NCI-H82 treated with DMSO at 0.1 percent for 48 hours (cell line): ENCODE data around the gene RTN1.
"Not testable (repeated sequence)": the region's sequence is repeated elsewhere in the genome, so short reads cannot be mapped to it uniquely, and the experiment has no call there.

ENCODE experiments used
- DNase-seq: peaks from one replicate; lab custom pipeline; 2025; ENCODE audit not compliant: unreplicated experiment; lab: John Stamatoyannopoulos, UW

Gene RTN1

DNA sequence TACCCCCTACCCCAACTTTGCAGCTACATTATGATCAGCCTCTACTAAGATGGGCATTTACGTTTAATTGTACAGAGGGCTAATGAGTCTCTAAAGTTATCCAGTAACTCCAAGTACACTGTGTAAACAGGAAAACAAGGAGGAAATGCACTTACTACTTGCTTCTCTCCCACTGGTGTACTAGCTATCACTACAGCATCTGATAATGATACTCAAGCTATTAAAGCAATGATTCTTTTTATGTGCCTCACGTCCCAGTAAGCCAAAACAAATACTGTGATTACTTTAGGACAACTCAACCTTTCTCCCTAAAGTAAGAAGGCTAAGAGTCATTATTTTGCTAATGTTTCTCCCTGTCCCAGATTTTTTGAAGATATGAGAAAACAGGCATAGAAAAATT is 165.3 kb downstream of the RTN1 start:
- no peak for DNase-seq

DNA sequence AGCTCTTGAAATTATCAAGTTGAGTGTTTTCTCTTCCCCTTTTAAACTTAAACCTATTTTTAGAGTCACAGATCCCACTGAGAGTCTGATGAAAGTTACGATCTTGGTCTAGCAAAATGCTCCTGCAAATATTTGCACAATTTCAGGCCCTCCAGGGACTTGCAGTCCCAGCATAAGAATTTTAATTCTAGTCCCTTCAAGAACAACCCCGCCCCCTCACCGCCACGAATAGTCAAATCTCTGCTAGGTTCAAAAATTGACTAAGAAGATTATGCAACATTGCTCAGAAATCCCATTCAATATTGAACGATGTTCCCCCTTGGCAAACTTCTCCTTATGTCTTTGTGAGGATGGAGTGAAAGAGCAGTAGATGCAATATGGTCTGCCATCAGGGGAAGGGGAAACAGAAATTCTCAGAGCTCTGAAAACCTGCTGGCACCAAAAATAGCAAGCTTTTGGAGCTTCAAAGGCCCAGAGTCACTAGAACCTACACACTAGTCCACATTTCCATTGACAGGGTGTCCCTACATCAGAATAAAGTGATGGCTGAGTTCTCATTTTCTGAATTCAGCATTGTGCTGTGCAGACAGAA is 166.4 kb downstream of the RTN1 start:
- DNase-seq: no peak

DNA sequence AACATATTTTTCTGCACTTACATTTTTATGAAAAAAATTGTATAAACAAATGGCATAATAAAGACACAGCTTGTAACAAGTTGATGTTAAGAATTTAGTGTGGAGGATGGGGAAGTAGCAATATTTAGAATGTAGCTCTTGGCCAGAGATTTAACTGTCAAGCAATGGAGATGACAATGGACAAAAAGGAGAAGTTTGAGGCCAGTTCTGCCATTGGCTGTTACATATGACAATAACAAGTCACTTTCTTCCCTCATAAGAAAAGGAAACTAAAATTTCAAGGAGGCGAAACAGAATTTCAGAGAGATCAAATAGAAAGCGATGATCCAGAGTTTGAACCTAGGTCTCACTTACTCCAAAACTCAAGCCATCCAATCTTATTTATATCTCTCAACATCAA is 171.1 kb downstream of the RTN1 start:
- no peak for DNase-seq

DNA sequence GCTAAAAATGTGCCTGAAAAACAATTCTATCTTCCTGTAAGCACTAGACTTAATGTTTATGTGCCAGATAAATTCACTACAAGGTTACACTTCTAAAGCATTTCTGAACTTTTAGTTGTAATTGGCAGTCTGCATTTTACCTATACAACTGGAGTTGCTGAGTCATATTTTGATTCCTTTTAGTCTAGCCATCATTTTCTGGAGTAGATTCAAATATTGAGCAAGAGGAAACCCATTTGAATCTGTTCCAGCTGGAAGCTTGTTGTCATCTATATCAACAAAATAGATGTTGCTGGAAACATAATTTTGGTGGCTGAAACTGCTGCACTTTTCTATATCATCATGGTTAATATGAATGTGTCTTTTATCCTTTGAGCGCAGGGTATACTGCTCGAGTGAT is 171.8 kb downstream of the RTN1 start:
- no peak for DNase-seq

DNA sequence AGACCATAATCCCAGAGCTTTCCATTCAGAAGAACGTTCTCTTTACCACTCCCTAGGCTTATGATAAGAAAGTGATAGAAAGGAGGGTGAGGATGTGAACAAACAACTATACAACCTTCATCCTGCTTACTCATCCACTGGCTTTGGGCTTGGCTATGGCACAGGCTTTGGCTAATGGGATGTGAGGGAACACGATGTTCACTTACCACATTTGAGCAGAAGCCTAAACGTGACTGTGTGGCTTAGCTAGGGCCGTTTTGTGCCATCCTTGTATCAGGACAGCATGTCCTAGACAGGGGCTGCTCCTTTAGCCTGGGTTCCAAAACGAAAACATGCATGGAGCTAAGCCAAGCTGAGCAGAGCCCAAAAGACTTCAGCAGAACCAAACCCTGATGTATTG is 175.4 kb downstream of the RTN1 start:
- DNase-seq: no peak

DNA sequence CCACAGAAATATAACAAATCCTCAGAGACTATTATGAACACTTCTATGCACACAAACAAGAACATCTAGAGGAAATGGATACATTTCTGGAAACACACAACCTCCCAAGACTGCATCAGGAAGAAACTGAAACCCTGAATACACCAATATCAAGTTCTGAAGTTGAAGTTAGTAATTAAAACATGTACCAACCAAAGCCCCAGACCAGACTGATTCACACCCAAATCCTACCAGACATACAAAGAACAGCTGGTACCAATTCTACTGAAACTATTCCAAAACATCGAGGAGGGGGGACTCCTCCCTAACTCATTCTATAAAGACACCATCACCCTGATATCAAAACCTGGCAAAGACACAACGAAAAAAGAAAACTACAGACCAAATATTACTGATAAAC is 179.3 kb downstream of the RTN1 start:
- no peak for DNase-seq

DNA sequence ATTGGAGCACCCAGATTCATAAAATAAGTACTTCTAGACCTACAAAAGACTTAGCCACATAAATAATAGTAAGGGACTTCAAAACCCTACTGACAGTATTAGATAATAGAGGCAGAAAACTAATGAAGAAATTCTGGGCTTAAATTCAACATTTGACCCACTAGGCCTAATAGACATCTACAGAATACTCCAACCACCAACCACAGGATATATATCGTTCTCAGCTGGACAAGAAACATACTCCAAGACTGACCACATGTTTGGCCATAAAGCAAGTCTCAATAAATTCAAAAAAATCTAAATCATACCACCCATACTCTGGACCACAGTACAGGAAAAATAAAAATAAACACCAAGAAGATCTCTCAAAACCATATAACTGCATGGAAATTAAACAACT is 180.2 kb downstream of the RTN1 start:
- DNase-seq: no peak

DNA sequence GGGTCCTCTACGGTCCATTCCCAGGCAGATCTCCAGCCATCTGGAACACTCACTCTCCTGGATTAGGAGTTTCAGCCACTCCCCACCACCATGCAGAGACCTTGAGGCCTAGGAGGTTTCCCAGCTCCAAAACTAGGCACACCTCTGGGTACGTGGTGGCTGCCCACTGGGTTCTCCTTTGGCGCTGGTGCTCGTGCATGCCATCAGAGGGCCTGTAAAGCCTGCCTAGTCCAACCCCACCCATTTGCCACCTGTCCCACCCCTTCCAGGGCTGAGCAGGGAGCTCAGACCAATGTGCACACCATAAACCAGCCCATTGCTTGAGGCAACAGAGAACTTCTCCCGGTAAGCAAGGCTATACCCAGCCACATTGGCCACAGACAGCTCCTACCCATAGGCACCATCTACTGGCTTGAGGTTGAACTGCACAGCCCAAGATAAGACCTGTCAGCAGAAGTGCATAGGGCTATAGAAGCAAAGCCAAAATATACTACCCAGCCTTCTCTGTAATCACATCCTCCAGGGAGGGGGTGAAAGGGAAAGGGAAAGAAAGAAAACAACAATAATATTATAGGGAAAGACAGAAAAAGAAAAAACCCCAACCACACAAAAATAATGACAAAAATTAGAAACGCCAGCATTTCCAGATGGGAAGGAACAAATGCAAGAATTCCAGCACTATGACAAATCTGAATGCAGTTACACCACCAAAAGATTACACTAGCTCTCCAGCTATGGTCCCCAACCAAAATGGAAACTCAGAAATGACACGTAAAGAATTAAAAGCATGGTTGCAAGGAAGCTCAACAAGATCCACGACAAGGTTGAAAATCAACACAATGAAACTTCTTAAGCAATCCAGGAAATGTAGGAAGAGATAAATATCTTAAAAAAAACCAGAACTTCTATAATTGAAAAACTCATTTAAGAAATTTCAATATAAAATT is 182.1 kb downstream of the RTN1 start:
- DNase-seq: peak; percentile 77

DNA sequence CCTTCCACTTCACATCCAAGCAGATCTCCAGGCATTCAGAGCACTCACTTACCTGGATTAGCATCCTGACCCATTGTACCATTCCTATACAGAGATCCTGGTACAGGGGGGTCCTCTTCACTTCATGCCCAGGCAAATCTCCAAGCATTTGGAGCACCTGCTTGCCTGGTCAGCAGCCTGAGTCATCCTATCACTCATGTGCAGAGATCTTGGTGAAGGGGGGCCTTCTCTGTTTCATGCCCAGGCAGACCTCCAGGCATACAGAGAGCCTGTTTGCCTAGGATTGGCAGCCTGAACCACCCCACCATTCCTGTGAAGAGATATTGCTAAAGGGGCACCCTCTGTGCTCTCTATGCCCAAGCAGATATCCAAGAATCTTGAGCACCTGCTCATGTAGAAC is 182.9 kb downstream of the RTN1 start:
- no peak for DNase-seq

DNA sequence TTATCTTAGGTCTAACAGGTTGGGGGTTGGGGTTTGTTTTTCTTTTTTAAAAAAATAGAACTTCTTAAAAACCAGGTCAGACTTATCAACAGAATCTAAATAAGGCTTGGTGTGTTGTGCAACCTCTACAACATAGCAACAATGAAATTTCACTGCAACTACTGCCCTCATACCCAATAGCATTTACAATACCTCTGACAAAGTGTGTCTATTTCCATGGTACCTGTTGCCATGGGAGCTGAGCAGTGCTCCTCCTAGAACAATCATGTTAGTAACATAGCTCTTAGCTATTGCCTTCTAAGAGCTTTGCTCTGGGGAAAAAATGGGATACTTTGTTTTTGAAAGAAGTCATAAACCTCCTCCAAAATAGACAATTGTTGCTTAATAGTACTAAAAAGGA is 190.7 kb downstream of the RTN1 start:
- no peak for DNase-seq

DNA sequence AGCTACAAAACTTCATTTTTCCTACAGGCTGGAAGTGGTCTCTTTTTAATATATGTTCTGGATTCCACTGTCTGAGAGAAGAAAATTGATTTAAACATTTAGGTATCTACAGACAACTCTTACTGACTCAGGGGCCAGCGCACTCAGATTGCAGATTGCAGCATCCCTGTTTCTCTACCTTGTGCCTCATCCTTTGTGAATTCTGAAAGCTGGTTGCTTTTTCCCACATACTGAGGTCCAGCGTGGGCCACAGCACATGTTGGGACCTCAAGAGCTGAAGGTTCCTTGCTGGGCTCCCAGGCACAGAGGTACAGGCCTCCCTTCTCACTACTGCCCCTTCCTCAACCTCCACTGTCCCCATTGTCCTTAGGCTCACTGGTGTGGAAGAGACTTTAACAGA is 192.2 kb downstream of the RTN1 start:
- DNase-seq: no peak

DNA sequence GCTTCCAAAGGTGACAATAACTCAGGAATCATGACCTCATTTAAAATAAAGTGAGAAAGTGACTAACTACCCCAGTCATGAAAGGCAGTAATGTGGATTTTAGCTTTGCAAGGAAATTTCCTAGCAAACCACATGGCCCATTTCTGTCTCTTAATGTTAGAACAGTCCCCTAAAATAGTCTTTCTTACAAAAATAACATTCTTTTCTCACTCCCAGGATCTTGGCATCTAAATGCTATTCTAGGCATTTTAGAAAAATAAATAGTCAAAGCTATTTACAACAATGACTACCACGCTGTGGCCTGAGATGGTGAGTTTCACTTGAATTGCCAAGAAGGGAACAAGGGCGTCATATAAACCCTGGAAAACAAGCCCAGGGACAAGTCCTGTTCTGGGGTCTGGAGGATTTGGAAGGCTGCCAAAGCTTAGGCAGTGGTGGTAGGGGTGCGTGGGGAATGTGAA is 192.8 kb downstream of the RTN1 start:
- DNase-seq: no peak

DNA sequence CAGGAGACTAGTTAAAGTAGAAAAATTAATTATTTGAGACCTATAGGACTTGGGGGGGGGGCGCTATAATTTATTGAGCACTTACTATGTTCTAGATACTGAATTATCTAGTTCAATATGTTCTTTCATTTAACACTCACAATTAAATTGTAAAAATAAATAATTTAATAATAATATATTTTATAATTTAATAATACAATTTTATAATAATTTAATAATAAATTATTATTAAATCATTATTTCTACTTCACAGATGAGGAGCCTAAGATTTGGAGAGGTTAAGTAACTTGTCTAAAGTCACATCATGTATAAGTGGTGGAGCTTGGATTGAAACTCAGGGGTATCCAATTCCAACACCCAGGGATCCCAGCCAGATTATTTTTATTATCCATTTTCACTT is 195.2 kb downstream of the RTN1 start:
- DNase-seq: no peak

DNA sequence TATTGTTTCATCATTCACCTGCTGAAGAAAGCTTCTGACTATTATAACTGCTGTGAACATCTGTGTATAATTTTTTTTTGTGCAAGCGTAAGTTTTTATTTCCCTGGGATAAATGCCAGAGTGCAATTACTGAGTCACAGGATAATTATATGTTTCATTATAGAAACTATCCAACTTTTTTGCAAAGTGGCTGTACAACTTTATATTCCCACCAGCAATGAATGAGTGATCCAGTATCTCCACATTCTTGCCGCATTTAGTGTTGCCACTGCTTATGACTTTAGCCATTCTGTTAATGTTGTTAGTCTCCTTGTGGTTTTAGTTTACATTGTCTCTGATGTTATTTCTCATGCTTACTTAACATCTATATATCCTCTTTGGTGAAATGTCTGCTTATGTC is 205.8 kb downstream of the RTN1 start:
- no peak for DNase-seq

DNA sequence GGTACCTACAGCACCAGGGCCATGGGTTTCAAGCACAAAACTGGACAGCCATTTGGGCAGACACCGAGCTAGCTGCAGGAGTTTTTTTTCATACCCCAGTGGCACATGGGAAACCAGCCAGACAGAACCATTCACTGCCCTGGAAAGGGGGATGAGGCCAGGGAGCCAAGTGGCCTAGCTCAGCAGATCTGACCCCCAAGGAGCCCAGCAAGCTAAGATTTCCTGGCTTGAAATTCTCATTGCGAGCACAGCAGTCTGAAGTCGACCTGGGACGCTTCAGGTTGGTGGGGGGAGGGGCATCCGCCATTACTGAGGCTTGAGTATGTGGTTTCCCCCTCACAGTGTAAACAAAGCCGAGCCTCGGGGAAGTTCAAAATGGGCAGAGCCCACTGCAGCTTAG is 212.8 kb downstream of the RTN1 start:
- no peak for DNase-seq

DNA sequence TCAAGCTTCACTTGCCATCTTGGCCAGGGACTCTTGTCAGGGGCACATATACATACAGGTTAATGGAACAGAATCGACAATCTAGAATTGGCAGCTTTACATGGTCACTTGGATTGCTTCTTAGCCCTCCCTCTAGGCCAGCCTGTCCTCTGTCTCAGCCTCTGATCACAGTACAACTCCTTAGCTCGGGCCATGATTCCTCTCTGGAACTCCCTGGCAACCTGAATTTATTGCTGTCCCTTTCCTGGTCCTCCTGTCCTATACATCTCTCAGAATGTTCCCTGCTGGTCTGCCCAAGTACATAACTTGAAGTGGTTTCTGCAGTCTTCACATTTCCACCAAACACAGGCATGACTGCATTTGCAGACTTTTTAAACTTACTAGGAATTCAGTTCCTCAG is 214.1 kb downstream of the RTN1 start:
- DNase-seq: no peak

DNA sequence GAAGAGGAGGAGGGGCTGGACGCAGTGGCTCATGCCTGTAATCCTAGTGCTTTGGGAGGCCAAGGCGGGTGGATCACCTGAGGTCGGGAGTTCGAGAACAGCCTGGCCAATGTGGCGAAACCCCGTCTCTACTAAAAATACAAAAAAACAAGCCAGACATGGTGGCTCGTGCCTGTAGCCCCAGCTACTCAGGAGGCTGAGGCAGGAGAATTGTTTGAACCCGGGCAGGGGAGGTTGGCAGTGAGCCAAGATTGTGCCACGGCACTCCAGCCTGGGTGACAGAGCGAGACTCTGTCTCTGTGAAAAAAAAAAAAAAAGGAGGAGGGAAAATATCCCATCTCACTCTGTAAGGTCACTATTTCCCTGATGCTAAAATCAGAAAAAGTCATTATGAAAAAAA is 216.4 kb downstream of the RTN1 start:
- DNase-seq: not testable (repeated sequence)

DNA sequence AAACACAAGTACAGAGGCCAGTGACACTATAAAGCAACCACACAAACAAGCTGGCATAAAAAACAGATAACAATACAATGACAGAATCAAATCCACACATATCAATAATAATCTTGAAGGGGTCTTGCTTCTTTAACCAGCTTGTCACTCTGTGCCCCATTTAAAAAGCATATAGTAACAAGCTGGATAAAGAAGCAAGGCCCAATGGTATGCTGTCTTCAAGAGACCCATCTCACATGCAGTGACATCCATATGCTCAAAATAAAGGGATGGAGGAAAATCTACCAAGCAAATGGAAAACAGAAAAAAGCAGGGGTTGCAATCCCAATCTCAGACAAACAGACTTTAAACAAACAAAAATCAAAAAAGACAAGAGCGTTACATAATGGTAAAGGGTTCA is 223.7 kb downstream of the RTN1 start:
- not testable (repeated sequence) for DNase-seq

DNA sequence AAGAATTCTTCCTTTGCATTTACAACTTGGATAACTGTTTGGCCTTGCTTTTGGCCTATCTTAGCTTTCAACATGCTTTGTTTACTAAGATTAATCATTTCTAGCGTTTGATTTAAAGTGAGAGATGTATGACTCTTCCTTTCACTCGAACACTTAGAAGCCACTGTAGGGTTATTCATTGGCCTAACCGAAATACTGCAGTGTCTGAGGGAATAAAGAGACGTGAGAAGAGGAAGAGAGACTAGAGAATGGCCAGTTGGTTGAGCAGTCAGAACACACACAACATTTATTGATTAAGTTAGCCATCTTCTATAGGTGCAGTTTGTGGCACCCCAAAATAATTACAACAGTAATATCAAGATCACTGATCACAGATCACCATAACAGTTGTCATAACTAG is 231.7 kb downstream of the RTN1 start:
- no peak for DNase-seq

DNA sequence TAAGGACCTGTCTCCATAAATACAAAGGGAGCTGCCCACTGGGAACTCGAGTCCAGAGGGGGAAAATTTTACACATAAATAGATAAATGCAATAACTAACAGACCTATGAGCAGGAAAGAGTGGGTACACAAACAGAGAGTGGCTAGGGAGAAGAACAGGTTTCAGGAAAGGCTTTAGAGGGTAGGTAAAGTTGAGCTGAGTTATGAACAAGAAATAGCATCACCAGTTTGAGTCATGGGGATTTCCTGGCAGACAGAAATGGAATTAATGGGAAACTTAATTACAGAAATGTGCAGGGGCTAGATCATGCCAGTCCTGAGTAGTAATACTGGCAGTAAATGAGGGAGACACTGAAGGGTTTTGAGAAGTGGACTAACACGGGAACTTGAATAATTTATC is 236.0 kb downstream of the RTN1 start:
- no peak for DNase-seq

DNA sequence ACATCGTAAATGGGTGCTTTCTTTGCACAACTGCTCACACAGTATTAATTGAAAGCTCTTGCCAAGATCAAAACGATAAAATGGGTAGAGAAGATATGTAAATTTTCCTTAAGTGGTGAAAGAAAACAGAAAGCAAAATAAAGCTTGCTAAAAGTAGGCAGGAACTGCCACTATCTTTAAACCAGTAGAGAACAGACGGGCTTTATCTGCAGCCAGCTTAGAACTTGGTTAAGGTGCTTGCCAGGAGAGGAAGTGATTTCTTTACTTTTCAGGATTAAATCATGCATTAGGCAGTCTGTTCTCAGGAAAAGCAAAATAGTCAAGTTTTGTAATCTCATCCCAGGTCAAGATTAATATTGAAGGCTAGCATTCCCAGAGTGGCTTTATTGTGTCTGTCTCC is 237.1 kb downstream of the RTN1 start:
- DNase-seq: no peak

DNA sequence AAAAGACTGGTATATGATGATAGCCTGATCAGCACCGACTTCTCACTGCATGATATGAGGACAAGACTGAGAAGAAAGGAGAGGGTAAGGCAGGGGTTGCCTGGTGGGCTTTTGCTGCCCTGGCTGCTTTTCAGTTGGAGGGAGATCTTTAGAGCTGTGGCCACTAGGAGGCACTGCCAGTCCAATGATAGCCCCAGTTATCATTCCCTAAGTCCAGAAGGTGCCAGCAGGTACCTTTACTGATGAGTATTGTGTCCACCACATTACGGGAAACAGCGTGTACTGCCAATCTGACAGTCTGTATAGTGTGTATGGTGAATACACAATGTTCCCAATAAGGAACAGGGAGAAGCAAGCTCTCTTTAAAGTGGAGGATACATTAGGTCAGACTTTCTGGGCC is 238.2 kb downstream of the RTN1 start:
- DNase-seq: peak; percentile 80

DNA sequence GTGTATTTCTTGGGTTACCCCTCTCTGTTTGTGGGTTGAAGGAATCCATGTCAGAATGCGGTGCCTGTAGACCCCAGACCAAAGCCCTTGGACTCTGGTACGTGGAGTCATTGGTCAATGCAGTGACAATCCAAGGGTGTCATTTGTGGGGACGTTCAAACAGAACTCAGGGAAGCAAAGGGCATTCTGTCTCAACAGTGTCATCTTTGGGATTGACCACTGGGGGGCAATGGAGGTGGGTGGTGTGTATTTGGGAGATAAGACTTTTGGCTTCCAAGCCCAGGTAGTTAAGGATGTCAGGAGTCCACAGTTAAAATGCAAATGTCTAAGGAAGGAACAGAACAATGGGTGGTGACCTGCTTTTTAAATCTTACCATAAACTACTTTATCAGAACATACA is 239.3 kb downstream of the RTN1 start:
- no peak for DNase-seq
